Stomach (tissue), 9 donors: ENCODE results near the gene HDAC10. TPM values are rescaled to one million over a fixed set of nuclear protein-coding genes. Genes with fewer than 3 reads are reported as not detected.
A peak's percentile ranks its signal among the peaks of the same experiment; 100 is the strongest.

Experiments
- DNase-seq, 2 donors: peaks; one replicate each; pipeline versions ENCODE4 v3.0.0 to v3.0.0-alpha.2; 2013 to 2019
- H3K27ac ChIP-seq, 5 donors: fragments of 200-600 bp in 4 of 5; sonication (generic) in 4 of 5; one replicate each; pipeline ENCODE4 v1.5.1; 2013 to 2019; ENCODE audit warnings: mild to moderate bottlenecking in 1 of 5, moderate library complexity in 1 of 5
- H3K27me3 ChIP-seq, 3 donors: fragments of 200-600 bp; sonication (generic); one replicate each; pipeline ENCODE4 v1.5.1; 2017 to 2019; ENCODE audit warnings: mixed run types in 1 of 3
- H3K36me3 ChIP-seq, 4 donors: fragments of 200-600 bp; sonication (generic); 1 replicate in 3 of 4; 2 replicates in 1 of 4; pipeline ENCODE4 v1.5.1; 2016 to 2019
- H3K4me1 ChIP-seq, 4 donors: fragments of 200-600 bp; sonication (generic); one replicate each; pipeline ENCODE4 v1.5.1; 2016 to 2019
- H3K4me3 ChIP-seq, 4 donors: fragments of 200-600 bp; sonication (generic) in 3 of 4; one replicate each; pipeline ENCODE4 v1.5.1; 2016 to 2019; ENCODE audit warnings: mild to moderate bottlenecking in 1 of 4
- H3K9me3 ChIP-seq, 4 donors: fragments of 200-600 bp; sonication (generic); one replicate each; pipeline ENCODE4 v1.5.1; 2016 to 2019
- CTCF ChIP-seq, 7 experiments: fragments of 450-650 bp in 4 of 7; fragments of 200-600 bp in 3 of 7; sonication (generic) in 3 of 7; IDR thresholded peaks; one replicate each; pipeline ENCODE4 v1.5.1; 2016 to 2019; ENCODE audit warnings: antibody characterized with exemption in 7 of 7, control low read depth in 2 of 7, mild to moderate bottlenecking in 1 of 7
- EP300 ChIP-seq: sonication (generic); formaldehyde crosslinking; IDR thresholded peaks from one replicate; pipeline ENCODE4 v1.6.1; 2017; ENCODE audit warnings: antibody characterized with exemption
- POLR2A ChIP-seq, 4 donors: fragments of 450-650 bp; IDR thresholded peaks; one replicate each; pipeline ENCODE4 v1.6.1; 2016; ENCODE audit warnings: antibody characterized with exemption in 4 of 4, control low read depth in 2 of 4, mild to moderate bottlenecking in 1 of 4, moderate library complexity in 1 of 4
- POLR2AphosphoS5 ChIP-seq, 3 donors: sonication (generic); formaldehyde crosslinking; IDR thresholded peaks; one replicate each; pipeline ENCODE4 v1.6.1; 2016; ENCODE audit warnings: antibody characterized with exemption in 3 of 3
- WGBS, 5 donors: extraction: QIAGEN DNeasy Blood & Tissue Kit in 3 of 5; methylation state at CpG; one replicate each; pipeline versions ENCODE4 v1.1.5 to v1.1.7; 2013 to 2018; 5-methylcytosine and 5-hydroxymethylcytosine counted together
- intact Hi-C: fragments of 100-400 bp; cut with DNase I; formaldehyde crosslinking; loops from one replicate; pipeline ENCODE4 v1.15.1; 2023; ENCODE audit warnings: low total_unique reads
- polyA plus RNA-seq, 3 donors: library from polyadenylated mRNA; stranded (reverse); fragments of 200-250 nt; gene quantifications; one replicate each; pipeline ENCODE4 v1.2.3, GENCODE V29; 2013
- total RNA-seq, 5 donors: library from RNA; depleted of rRNA; stranded (reverse); fragments of >200 nt; gene quantifications; one replicate each; pipeline versions ENCODE4 v1.1.0 to v1.2.3, GENCODE V29; 2014 to 2016
- donor health status: healthy with polysubstance abuse.
- donor health status: Bipolar disorder and iron deficiency.
- donor health status: healthy.

The HDAC10 gene
- total and polyA plus RNA-seq, 8 donors, result 15.4 to 156 (median 41.8) TPM

- Histone ChIP-seq H3K9me3 (no peaks in the 10 kb centered on the region), H3K27ac (peak overlapping the region in 3 of 5 donors; percentile 4 to 83 (median 20)), H3K27me3 (peaks cover 0 to 46% (median 5%) of the 10 kb centered on the region in 3 donors), H3K4me1 (peaks cover 54 to 65% (median 65%) of the 10 kb centered on the region in 4 donors), H3K4me3 (peak overlapping the region; percentile 26 to 39 (median 36)), H3K36me3 (no peaks in the 10 kb centered on the region)
- TF ChIP-seq POLR2A (IDR thresholded peaks at IDR 0.05) (no peak), CTCF (IDR thresholded peaks at IDR 0.05) (peak in 3 of 7 experiments; percentile 11 to 14 (median 13)), EP300 (no peak), POLR2AphosphoS5 (IDR thresholded peaks at IDR 0.05) (no peak)
- 8 to 37% (median 13%) methylated on average over 21 to 75 of the region's 75 CpGs for WGBS, 5 donors
- intact Hi-C loops, result no loop called here
- peak; percentile 72 to 88 for DNase-seq
These were observed 16.7 kb upstream of the HDAC10 start for GRCh38 chr22:50267591-50268390.

DNA sequence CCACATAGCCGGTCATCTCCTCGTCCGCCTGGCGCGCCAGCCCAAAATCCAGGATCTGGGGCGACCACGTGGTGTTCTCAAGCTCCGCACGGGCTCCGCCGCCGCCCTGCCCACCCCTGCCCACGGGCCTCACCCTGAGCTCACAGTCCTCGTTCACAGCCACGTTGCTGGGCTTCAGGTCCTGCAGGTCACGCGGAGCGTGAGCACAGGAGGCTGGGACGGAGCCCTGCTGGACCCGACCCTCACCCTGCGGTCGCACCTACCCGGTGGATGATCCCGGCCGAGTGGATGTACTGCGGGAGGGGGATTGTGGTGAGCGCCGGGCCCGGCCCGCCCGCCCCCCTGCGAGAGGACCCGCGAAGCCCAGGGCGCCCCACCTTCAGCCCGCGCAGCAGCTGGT is 15.9 kb upstream of the HDAC10 start:
- Histone ChIP-seq H3K4me1 (peaks cover 48 to 66% (median 65%) of the 10 kb centered on the region in 4 donors), H3K4me3 (peak overlapping the region; percentile 26 to 39 (median 36))
- 57 to 78% (median 61%) methylated on average over 19 to 37 of the region's 37 CpGs for WGBS, 5 donors

GRCh38 chr22:50264946-50265669 is 14.0 kb upstream of the HDAC10 start:
- no peaks in the 10 kb centered on the region for H3K9me3 ChIP-seq
- intact Hi-C loops, result no loop called here
- peaks cover 44 to 62% (median 61%) of the 10 kb centered on the region in 4 donors for H3K4me1 ChIP-seq
- H3K27me3 ChIP-seq, result peaks cover 0 to 46% (median 21%) of the 10 kb centered on the region in 3 donors
- H3K27ac ChIP-seq, result no peak overlapping the region
- H3K36me3 ChIP-seq, result no peaks in the 10 kb centered on the region
- 80 to 92% (median 86%) methylated on average over 14 to 15 of the region's 15 CpGs for WGBS, 5 donors
- DNase-seq, result no peak
- TF ChIP-seq CTCF (IDR thresholded peaks at IDR 0.05) (no peak), EP300 (no peak), POLR2A (IDR thresholded peaks at IDR 0.05) (no peak), POLR2AphosphoS5 (IDR thresholded peaks at IDR 0.05) (no peak)
- no peak overlapping the region for H3K4me3 ChIP-seq

More for the DNA sequence above, 15.9 kb upstream of the HDAC10 start:
- Histone ChIP-seq H3K27me3 (peaks cover 0 to 46% (median 13%) of the 10 kb centered on the region in 3 donors), H3K36me3 (no peaks in the 10 kb centered on the region), H3K27ac (peak overlapping the region in 1 of 5 donors; percentile 83), H3K9me3 (no peaks in the 10 kb centered on the region)
- intact Hi-C loops, result no loop called here
- TF ChIP-seq EP300 (no peak), POLR2AphosphoS5 (IDR thresholded peaks at IDR 0.05) (no peak), POLR2A (IDR thresholded peaks at IDR 0.05) (no peak), CTCF (IDR thresholded peaks at IDR 0.05) (no peak)
- no peak for DNase-seq

DNA sequence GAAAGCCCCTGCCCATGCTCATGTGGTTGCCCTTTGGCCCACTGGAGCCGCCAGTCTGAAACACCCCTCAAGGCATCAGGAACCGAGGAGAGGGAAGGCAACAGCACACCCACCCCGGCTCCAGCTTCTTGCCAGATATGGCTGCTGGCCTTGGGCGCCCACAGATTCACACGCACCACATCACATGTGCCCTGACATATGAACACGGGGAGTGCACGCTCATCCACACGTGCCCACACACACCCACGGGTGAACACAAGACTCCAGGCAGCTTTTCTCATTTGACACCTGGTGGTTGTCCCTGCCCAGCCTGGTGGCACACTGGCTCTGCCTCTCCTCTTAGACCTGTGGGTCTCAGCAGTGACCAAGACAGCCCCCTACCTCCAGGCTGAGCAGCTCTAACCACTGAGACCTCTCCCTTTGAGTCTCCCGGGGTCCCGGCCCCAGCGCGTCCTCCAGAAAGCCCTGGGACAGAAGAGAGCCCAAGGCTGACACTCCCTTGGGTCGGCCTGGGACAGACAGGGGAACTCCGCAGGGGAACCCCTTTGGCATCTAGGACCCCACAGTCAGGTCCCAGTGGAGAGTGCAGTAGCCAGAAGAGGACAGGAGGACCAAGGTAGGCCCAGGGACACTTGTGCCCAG is 13.2 kb upstream of the HDAC10 start:
- 87 to 98% (median 88%) methylated on average over 6 to 15 of the region's 15 CpGs for WGBS, 5 donors

More for the DNA sequence above, 13.2 kb upstream of the HDAC10 start:
- Histone ChIP-seq H3K27ac (no peak overlapping the region), H3K27me3 (peaks cover 0 to 47% (median 21%) of the 10 kb centered on the region in 3 donors), H3K4me3 (no peak overlapping the region), H3K36me3 (no peaks in the 10 kb centered on the region), H3K9me3 (no peaks in the 10 kb centered on the region), H3K4me1 (peaks cover 36 to 61% (median 58%) of the 10 kb centered on the region in 4 donors)
- intact Hi-C loops, result no loop called here
- DNase-seq, result no peak
- TF ChIP-seq CTCF (IDR thresholded peaks at IDR 0.05), result no peak
- no peak for TF ChIP-seq EP300
- TF ChIP-seq POLR2AphosphoS5 (IDR thresholded peaks at IDR 0.05), result no peak
- TF ChIP-seq POLR2A (IDR thresholded peaks at IDR 0.05), result no peak
